Naive thymus-derived CD4-positive, alpha-beta T cell (primary cell): ENCODE results near the gene ENDOU. TPM values are rescaled to one million over a fixed set of nuclear protein-coding genes. Genes with fewer than 3 reads are reported as not detected.

Experiments
- ATAC-seq: fragments of 150-1000 bp; cut with Tn5 transposase; 2 replicates; pipeline ENCODE4 v1.10.0; 2021; ENCODE audit warnings: mild to moderate bottlenecking, moderate library complexity
- CTCF ChIA-PET: fragments of 350-600 bp; sonication (Branson Sonifier 250); formaldehyde crosslinking; loops from one replicate; lab custom pipeline; 2021; ENCODE audit warnings: antibody characterized with exemption; lab: Charles Lee
- POLR2A ChIA-PET: fragments of 350-600 bp; sonication (Branson Sonifier 250); formaldehyde crosslinking; loops from one replicate; lab custom pipeline; 2021; ENCODE audit warnings: antibody characterized with exemption, inconsistent platforms; lab: Charles Lee
- DNase-seq, 9 donors: peaks; one replicate each; pipeline versions ENCODE4 v3.0.0 to v3.0.0-alpha.2; 2020 to 2022; ENCODE audit warnings: mixed read lengths in 1 of 9
- H3K27ac ChIP-seq: one replicate; pipeline ENCODE4 v1.7.0; 2013; ENCODE audit warnings: mild to moderate bottlenecking, low read depth, low read length, moderate library complexity
- H3K27me3 ChIP-seq, 2 donors: one replicate each; pipeline ENCODE4 v1.7.0; 2013; ENCODE audit warnings: low read length in 2 of 2, mild to moderate bottlenecking in 2 of 2, moderate library complexity in 2 of 2; ENCODE audit not compliant: control insufficient read depth in 2 of 2, insufficient read depth in 2 of 2
- H3K36me3 ChIP-seq, 3 experiments: 1 replicate in 2 of 3; 2 replicates in 1 of 3; pipeline ENCODE4 v1.7.0; 2013; ENCODE audit warnings: low read length in 3 of 3, mild to moderate bottlenecking in 3 of 3, moderate library complexity in 1 of 3; ENCODE audit not compliant: insufficient read depth in 3 of 3, control insufficient read depth in 2 of 3
- H3K4me1 ChIP-seq, 2 donors: one replicate each; pipeline ENCODE4 v1.7.0; 2013; ENCODE audit warnings: low read length in 2 of 2, mild to moderate bottlenecking in 2 of 2, moderate library complexity in 1 of 2; ENCODE audit not compliant: control insufficient read depth in 2 of 2, insufficient read depth in 2 of 2
- H3K4me3 ChIP-seq: 2 replicates; pipeline ENCODE4 v1.7.0; 2013; ENCODE audit warnings: mild to moderate bottlenecking, low read length
- H3K9me3 ChIP-seq, 3 experiments: 1 replicate in 2 of 3; 2 replicates in 1 of 3; pipeline ENCODE4 v1.7.0; 2013; ENCODE audit warnings: low read length in 3 of 3; ENCODE audit not compliant: control insufficient read depth in 2 of 3
- H3K27ac Mint-ChIP-seq, 9 donors: one replicate each; pipeline ENCODE4 v1.8.0; 2020 to 2022; ENCODE audit warnings: mixed read lengths in 9 of 9, mild to moderate bottlenecking in 8 of 9, moderate library complexity in 5 of 9, inconsistent platforms in 2 of 9
- H3K27me3 Mint-ChIP-seq, 5 donors: one replicate each; pipeline ENCODE4 v1.8.0; 2021 to 2022; ENCODE audit warnings: mixed read lengths in 5 of 5, mild to moderate bottlenecking in 1 of 5
- H3K36me3 Mint-ChIP-seq, 5 donors: one replicate each; pipeline ENCODE4 v1.8.0; 2020 to 2022; ENCODE audit warnings: mixed read lengths in 5 of 5, mild to moderate bottlenecking in 3 of 5, inconsistent platforms in 1 of 5
- H3K4me1 Mint-ChIP-seq, 7 donors: one replicate each; pipeline ENCODE4 v1.8.0; 2020 to 2022; ENCODE audit warnings: mixed read lengths in 7 of 7, mild to moderate bottlenecking in 3 of 7, inconsistent platforms in 1 of 7
- H3K4me3 Mint-ChIP-seq, 10 donors: one replicate each; pipeline ENCODE4 v1.8.0; 2020 to 2022; ENCODE audit warnings: mild to moderate bottlenecking in 10 of 10, mixed read lengths in 10 of 10, moderate library complexity in 6 of 10, inconsistent platforms in 2 of 10
- H3K9me3 Mint-ChIP-seq, 11 donors: one replicate each; pipeline ENCODE4 v1.8.0; 2020 to 2022; ENCODE audit warnings: mixed read lengths in 11 of 11, mild to moderate bottlenecking in 4 of 11, inconsistent platforms in 1 of 11, moderate library complexity in 1 of 11
- intact Hi-C, 2 donors: fragments of 100-400 bp; cut with micrococcal nuclease; formaldehyde crosslinking; loops; one replicate each; pipeline ENCODE4 v1.15.1; 2023
- polyA plus RNA-seq, 2 donors: library from polyadenylated mRNA; unstranded; fragments of 300-500 nt; fragmentation: Illumina TruSeq; gene quantifications; one replicate each; pipeline ENCODE4 v1.2.3, GENCODE V29; 2021
- total RNA-seq, 6 experiments: library from RNA in 5 of 6; stranded (reverse) in 5 of 6; gene quantifications; 1 replicate in 5 of 6; 2 replicates in 1 of 6; pipeline ENCODE4 v1.2.3 and lab custom pipeline; 2021 to 2026

Gene ENDOU
- total and polyA plus RNA-seq, 7 experiments from 2014 or later = not detected

GRCh38 chr12:47742253-47742825, 17.0 kb upstream of the ENDOU start:
- Mint-ChIP-seq H3K27me3 (peaks cover 0 to 17% (median 0%) of the 10 kb centered on the region in 5 donors), H3K4me1 (peaks cover 10 to 44% (median 29%) of the 10 kb centered on the region in 7 donors), H3K4me3 (peak overlapping the region in 2 of 10 donors; percentile 18 to 35), H3K27ac (peak overlapping the region in 1 of 9 donors; percentile 44), H3K36me3 (no peaks in the 10 kb centered on the region), H3K9me3 (peaks cover 0 to 4% (median 0%) of the 10 kb centered on the region in 11 donors)
- ChIA-PET POLR2A (interaction anchor here (0.6 to 2.4 kb wide), 13 partner anchors 25 to 105 kb away, joined by 3 to 11 read pairs (median 4); partner anchors contain the start of genes RPAP3 and SLC48A1), CTCF (interaction anchor here (0.6 to 10.3 kb wide), 44 partner anchors 10 to 1807 kb away, joined by 3 to 346 read pairs (median 4); partner anchors contain the start of genes HDAC7, RAPGEF3, RPAP3 and SLC48A1)
- Histone ChIP-seq H3K9me3 (no peaks in the 10 kb centered on the region), H3K27ac (no peak overlapping the region), H3K27me3 (no peaks in the 10 kb centered on the region), H3K4me1 (peaks cover 13 to 14% of the 10 kb centered on the region in 2 donors), H3K36me3 (no peaks in the 10 kb centered on the region), H3K4me3 (no peak overlapping the region)
- intact Hi-C loops = loop anchor here (1.0 to 2.0 kb wide), 8 partner anchors 16 to 206 kb away; partner anchors contain the start of gene RAPGEF3 (in 1 of the 2)
- ATAC-seq = peak; percentile 65
- peak; percentile 41 to 84 (median 58) for DNase-seq

GRCh38 chr12:47741340-47741703, 16.0 kb upstream of the ENDOU start:
- DNase-seq = peak in 8 of 9 donors; percentile 44 to 67 (median 58)
- Histone ChIP-seq H3K4me1 (peaks cover 13 to 14% of the 10 kb centered on the region in 2 donors), H3K27ac (no peak overlapping the region), H3K36me3 (no peaks in the 10 kb centered on the region), H3K27me3 (no peaks in the 10 kb centered on the region), H3K4me3 (no peak overlapping the region), H3K9me3 (no peaks in the 10 kb centered on the region)
- H3K27ac Mint-ChIP-seq = peak overlapping the region in 8 of 9 donors; percentile 25 to 83 (median 56)
- H3K4me1 Mint-ChIP-seq = peaks cover 10 to 44% (median 31%) of the 10 kb centered on the region in 7 donors
- ATAC-seq = peak; percentile 81
- intact Hi-C loops = no loop called here
- H3K36me3 Mint-ChIP-seq = no peaks in the 10 kb centered on the region
- POLR2A ChIA-PET = interaction anchor here (0.6 to 1.7 kb wide), 9 partner anchors 24 to 98 kb away, joined by 3 to 6 read pairs (median 4); partner anchors contain the start of gene RPAP3
- peak overlapping the region in 9 of 10 donors; percentile 7 to 62 (median 41) for H3K4me3 Mint-ChIP-seq
- H3K27me3 Mint-ChIP-seq = peaks cover 0 to 17% (median 0%) of the 10 kb centered on the region in 5 donors
- CTCF ChIA-PET = interaction anchor here (0.7 to 10.3 kb wide), 34 partner anchors 10 to 709 kb away, joined by 3 to 346 read pairs (median 4); partner anchors contain the start of genes RAPGEF3, RPAP3, SLC48A1 and TMEM106C
- peaks cover 0 to 4% (median 0%) of the 10 kb centered on the region in 11 donors for H3K9me3 Mint-ChIP-seq

GRCh38 chr12:47740606-47741339, 15.5 kb upstream of the ENDOU start:
- Mint-ChIP-seq H3K36me3 (no peaks in the 10 kb centered on the region), H3K4me1 (peaks cover 10 to 44% (median 31%) of the 10 kb centered on the region in 7 donors), H3K27me3 (peaks cover 0 to 17% (median 0%) of the 10 kb centered on the region in 5 donors), H3K9me3 (peaks cover 0 to 4% (median 0%) of the 10 kb centered on the region in 11 donors), H3K27ac (peak overlapping the region in 8 of 9 donors; percentile 25 to 83 (median 56)), H3K4me3 (peak overlapping the region in 8 of 10 donors; percentile 7 to 62 (median 41))
- intact Hi-C loops = no loop called here
- H3K27ac ChIP-seq = no peak overlapping the region
- no peak for ATAC-seq
- H3K36me3 ChIP-seq = no peaks in the 10 kb centered on the region
- H3K4me3 ChIP-seq = no peak overlapping the region
- DNase-seq = no peak
- no peaks in the 10 kb centered on the region for H3K27me3 ChIP-seq
- H3K4me1 ChIP-seq = peaks cover 13 to 14% of the 10 kb centered on the region in 2 donors
- H3K9me3 ChIP-seq = no peaks in the 10 kb centered on the region
- CTCF ChIA-PET = interaction anchor here (0.8 to 10.3 kb wide), 22 partner anchors 9 to 706 kb away, joined by 3 to 346 read pairs (median 5); partner anchors contain the start of genes RAPGEF3 and SLC48A1
- POLR2A ChIA-PET = interaction anchor here (0.6 to 1.7 kb wide), 8 partner anchors 23 to 101 kb away, joined by 3 to 4 read pairs (median 4); no protein-coding TSS in a partner anchor

- no peak overlapping the region for H3K4me3 ChIP-seq
- Mint-ChIP-seq H3K36me3 (no peaks in the 10 kb centered on the region), H3K4me1 (peaks cover 10 to 44% (median 31%) of the 10 kb centered on the region in 7 donors), H3K27ac (peak overlapping the region in 3 of 9 donors; percentile 63 to 85 (median 72)), H3K4me3 (no peak overlapping the region), H3K27me3 (peaks cover 0 to 9% (median 0%) of the 10 kb centered on the region in 5 donors), H3K9me3 (peaks cover 0 to 4% (median 0%) of the 10 kb centered on the region in 11 donors)
- H3K4me1 ChIP-seq = peaks cover 13 to 14% of the 10 kb centered on the region in 2 donors
- no peaks in the 10 kb centered on the region for H3K27me3 ChIP-seq
- DNase-seq (no peak), ATAC-seq (no peak)
- no peak overlapping the region for H3K27ac ChIP-seq
- intact Hi-C loops = no loop called here
- no peaks in the 10 kb centered on the region for H3K36me3 ChIP-seq
- H3K9me3 ChIP-seq = no peaks in the 10 kb centered on the region
- POLR2A ChIA-PET = interaction anchor here (0.6 to 1.7 kb wide), 3 partner anchors 54 to 102 kb away, joined by 3 to 4 read pairs (median 4); no protein-coding TSS in a partner anchor
- CTCF ChIA-PET = interaction anchor here (0.8 to 10.3 kb wide), 9 partner anchors 8 to 706 kb away, joined by 3 to 346 read pairs (median 41); partner anchors contain the start of genes RAPGEF3 and SLC48A1
Observed at GRCh38 chr12:47739979-47740378, 14.7 kb upstream of the ENDOU start.

GRCh38 chr12:47739297-47739696, 14.0 kb upstream of the ENDOU start:
- no peaks in the 10 kb centered on the region for H3K36me3 Mint-ChIP-seq
- POLR2A ChIA-PET = no interaction called here
- no peaks in the 10 kb centered on the region for H3K9me3 Mint-ChIP-seq
- ATAC-seq (no peak), DNase-seq (no peak)
- CTCF ChIA-PET = interaction anchor here (0.7 to 10.3 kb wide), 3 partner anchors 35 to 708 kb away, joined by 3 to 346 read pairs (median 330); partner anchors contain the start of gene SLC48A1
- H3K4me3 Mint-ChIP-seq = peak overlapping the region in 1 of 10 donors; percentile 25
- intact Hi-C loops = no loop called here
- peak overlapping the region in 5 of 9 donors; percentile 16 to 85 (median 62) for H3K27ac Mint-ChIP-seq
- H3K4me3 ChIP-seq = no peak overlapping the region
- no peaks in the 10 kb centered on the region for H3K36me3 ChIP-seq
- H3K27me3 ChIP-seq = no peaks in the 10 kb centered on the region
- H3K27me3 Mint-ChIP-seq = peaks cover 0 to 5% (median 0%) of the 10 kb centered on the region in 5 donors
- peaks cover 10 to 38% (median 31%) of the 10 kb centered on the region in 7 donors for H3K4me1 Mint-ChIP-seq
- H3K4me1 ChIP-seq = peaks cover 13 to 14% of the 10 kb centered on the region in 2 donors
- no peak overlapping the region for H3K27ac ChIP-seq
- no peaks in the 10 kb centered on the region for H3K9me3 ChIP-seq
